Measurements from ENCODE around the gene ADCY5.

ADCY5 gene

DNA sequence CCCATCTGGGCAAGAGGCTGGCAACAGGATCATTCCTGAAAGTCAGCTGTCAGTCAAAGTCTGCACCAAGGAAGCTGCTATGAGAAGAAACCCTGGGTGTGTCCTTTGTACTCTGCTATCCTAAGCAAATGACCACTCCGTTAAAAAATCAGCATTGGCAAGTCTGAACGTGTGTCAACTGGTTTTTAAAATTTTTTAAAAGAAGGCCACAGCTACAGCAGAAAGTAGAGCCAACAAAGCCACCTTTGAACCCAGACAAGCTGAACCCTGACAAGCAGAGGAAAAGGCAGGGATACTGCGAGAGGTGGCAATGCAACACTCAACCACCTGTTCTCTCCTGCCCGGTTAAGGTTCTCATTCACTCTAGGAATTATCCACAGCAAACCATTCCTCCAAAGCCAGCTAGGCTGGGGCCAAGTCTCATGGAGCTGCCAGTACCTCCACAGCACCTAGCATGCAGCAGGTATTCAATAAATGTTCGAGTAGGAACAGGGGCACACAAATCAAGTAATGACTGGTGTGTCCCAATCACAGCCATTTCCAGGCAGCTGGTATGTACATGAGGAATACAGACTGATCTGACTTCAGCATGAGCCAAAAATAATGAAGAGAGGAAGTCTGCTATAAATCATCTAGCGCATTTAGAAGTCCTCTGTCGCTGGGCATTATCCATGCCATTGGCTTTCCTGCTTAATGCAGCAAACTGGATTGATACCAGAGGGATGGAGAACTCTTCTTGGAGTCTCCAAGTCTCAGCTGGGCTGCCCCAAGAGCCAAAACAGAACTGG is 76.0 kb downstream of the ADCY5 start:
- TF ChIP-seq, protein P1, sequence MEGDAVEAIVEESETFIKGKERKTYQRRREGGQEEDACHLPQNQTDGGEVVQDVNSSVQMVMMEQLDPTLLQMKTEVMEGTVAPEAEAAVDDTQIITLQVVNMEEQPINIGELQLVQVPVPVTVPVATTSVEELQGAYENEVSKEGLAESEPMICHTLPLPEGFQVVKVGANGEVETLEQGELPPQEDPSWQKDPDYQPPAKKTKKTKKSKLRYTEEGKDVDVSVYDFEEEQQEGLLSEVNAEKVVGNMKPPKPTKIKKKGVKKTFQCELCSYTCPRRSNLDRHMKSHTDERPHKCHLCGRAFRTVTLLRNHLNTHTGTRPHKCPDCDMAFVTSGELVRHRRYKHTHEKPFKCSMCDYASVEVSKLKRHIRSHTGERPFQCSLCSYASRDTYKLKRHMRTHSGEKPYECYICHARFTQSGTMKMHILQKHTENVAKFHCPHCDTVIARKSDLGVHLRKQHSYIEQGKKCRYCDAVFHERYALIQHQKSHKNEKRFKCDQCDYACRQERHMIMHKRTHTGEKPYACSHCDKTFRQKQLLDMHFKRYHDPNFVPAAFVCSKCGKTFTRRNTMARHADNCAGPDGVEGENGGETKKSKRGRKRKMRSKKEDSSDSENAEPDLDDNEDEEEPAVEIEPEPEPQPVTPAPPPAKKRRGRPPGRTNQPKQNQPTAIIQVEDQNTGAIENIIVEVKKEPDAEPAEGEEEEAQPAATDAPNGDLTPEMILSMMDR (conservative IDR thresholded peaks at IDR 0.05) = no peak
- TF ChIP-seq ZFX (IDR thresholded peaks at IDR 0.05) = no peak
- no peak overlapping the region for H3K27ac ChIP-seq

DNA sequence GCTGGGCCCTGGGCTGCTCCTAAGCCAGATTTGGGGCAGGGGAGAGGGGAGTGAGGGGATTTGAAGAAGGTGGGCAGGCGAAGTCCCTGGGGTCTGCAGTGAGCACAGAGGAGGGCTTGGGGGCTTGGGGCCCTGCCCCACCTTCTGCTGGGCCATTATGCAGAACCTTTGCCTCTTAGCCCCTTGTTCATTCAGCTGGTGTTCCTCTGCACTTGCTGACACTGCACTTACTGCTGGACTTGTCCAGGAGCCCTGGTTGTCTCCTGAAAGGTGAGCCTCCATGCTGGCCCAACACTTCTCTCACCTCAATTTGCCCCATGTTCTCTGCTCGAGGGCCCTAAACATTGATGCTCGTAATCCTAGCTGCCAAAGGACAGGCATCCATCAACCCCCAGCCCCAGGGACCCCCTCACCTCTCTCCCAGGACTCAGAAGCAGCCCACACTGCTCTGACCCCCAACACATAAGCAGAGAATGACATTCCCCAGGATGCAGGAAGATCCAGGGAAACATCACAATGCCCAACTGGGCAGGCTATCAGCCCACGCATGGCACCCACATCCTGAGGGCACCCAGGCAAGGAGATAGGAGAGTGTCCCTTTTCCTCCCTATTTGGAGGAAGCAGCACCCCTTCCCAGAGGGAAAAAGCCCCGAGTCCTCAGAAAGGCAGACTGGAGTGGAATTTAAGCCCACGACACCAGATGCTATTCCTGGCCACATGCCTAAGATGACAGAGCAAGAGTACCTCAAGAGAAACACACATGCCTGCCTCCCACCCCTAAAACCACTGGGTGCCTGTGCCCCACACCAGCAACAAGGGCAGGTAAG is 76.8 kb downstream of the ADCY5 start:
- no peak overlapping the region for H3K27ac ChIP-seq
- TF ChIP-seq ZFX (IDR thresholded peaks at IDR 0.05) = no peak
- TF ChIP-seq, protein P1 (conservative IDR thresholded peaks at IDR 0.05) = no peak

DNA sequence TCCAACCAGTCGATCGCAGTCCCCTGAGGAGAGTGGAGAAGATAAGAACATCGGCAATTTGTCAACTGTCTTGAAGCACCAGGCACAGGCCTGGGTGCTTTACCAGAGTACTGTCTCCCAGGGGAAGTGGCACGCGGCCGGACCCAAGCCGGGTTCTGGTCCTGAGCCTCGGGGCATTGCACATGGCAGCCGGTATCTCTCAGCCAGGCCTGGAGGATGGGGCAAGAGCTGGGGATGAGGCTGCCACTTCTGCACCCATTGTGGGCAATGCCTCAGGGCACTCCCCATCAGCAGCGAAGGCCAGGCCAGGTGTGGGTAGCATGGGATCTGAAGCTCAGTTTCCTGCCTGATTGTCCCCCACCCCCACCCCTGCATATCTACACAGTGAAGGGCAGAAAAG is 77.5 kb downstream of the ADCY5 start:
- H3K27ac ChIP-seq = no peak overlapping the region
- TF ChIP-seq, protein P1 (conservative IDR thresholded peaks at IDR 0.05) = no peak
- no peak for TF ChIP-seq ZFX (IDR thresholded peaks at IDR 0.05)

DNA sequence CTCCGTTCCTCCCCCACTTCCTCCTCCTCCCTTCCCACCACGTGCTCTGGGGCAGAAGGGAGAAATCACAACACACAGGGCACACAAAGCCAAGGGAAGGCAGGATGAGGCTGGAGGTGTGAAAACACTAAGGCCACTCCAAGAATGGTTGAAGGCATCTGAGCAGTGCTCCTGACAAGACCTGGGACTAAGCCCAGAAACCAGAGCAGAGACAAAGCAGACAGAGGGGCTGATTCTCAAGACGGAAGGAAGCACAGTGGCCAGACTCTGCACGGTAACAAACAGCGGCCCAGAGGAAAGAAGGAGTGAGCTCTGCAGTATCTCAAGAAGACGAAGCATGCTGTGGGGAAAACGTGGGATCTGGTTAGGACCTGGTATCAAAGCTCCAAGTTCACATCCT is 78.1 kb downstream of the ADCY5 start:
- H3K27ac ChIP-seq = no peak overlapping the region
- TF ChIP-seq, protein P1 (conservative IDR thresholded peaks at IDR 0.05) = no peak
- TF ChIP-seq ZFX (IDR thresholded peaks at IDR 0.05) = no peak

DNA sequence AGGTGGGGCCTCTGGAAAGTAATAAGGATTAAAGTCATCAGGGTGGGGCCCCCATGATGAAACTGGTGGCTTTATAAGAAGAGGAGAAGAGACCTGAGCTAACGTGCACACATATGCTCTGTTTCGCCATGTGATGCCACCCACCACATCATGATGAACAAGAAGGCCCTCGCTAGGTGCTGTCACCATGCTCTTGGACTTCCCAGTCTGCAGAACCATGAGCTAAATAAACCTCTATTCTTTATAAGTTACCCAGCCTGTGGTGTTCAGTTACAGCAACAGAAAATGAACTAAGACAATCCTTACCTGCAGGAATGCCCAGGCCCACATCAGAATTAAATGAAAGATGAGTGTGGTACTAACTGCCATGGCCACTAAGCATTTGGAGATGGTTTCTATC is 79.8 kb downstream of the ADCY5 start:
- TF ChIP-seq, protein P1 (conservative IDR thresholded peaks at IDR 0.05) = no peak
- no peak for TF ChIP-seq ZFX (IDR thresholded peaks at IDR 0.05)

DNA sequence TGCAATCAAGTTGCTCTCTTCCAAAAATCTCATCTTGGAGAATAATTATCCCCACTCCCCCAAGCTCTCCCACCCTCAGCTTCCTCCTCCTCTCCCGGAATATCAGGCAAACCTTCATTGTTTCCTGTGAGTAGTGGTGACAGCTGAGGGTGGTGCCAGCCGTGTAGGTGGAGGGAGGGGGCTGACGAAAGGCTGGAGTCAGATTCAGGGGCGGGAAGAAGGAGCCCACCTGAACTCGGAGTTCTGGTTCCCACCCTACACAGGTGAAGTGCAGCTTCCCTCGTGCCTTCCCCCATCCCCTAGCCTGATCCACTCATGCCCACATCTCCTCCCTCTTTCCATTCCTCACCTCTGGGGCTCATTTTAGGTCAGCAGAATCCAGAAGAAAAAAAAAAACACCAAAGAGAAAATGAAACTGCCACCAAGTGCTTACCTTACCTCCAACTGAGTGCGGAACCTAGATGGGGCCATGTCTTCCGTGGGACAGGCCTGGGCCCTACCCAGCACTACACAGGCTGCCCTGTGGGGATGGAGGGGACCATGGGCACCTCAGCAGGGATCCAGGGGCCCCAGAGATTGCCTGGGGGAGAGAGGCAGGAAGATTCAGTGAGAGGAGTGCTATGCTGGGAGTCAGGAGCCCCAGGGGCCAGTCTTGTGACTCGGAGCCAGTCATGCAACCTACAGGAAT is 81.3 kb downstream of the ADCY5 start:
- no peak overlapping the region for H3K27ac ChIP-seq
- TF ChIP-seq, protein P1 (conservative IDR thresholded peaks at IDR 0.05) = no peak
- no peak for TF ChIP-seq ZFX (IDR thresholded peaks at IDR 0.05)

More for the DNA sequence above, 79.8 kb downstream of the ADCY5 start:
- no peak overlapping the region for H3K27ac ChIP-seq
